HepG2 (cell line): Measurements from ENCODE around the gene TUBA4B. TPM values are rescaled to one million over a fixed set of nuclear protein-coding genes. Genes with fewer than 3 reads are reported as not detected.

Experiments used
- FOXP1 ChIP-seq, 2 experiments: fragments of 450-650 bp in 1 of 2; IDR thresholded peaks; 2 replicates each; pipeline ENCODE4 v1.6.1; 2017 to 2018; ENCODE audit warnings: antibody characterized with exemption in 1 of 2
- GPN1 ChIP-seq: sonication (generic); formaldehyde crosslinking; IDR thresholded peaks from 2 replicates; pipeline ENCODE4 v1.5.1; 2020; ENCODE audit warnings: missing genetic modification reagents, borderline replicate concordance
- HNF1A ChIP-seq, 2 experiments: sonication (generic) in 1 of 2; formaldehyde crosslinking in 1 of 2; IDR thresholded peaks; 2 replicates each; pipeline versions ENCODE4 v1.4.0 to v1.6.1; 2016 to 2020; ENCODE audit warnings: borderline replicate concordance in 1 of 2, low read depth in 1 of 2, mild to moderate bottlenecking in 1 of 2, missing genetic modification reagents in 1 of 2
- KAT2B ChIP-seq: fragments of 150-350 bp; IDR thresholded peaks from 2 replicates; pipeline ENCODE4 v1.6.1; 2014; ENCODE audit warnings: low read depth, low read length, borderline replicate concordance
- MAF1 ChIP-seq: sonication (generic); formaldehyde crosslinking; IDR thresholded peaks from 2 replicates; pipeline ENCODE4 v1.5.0; 2020; ENCODE audit warnings: missing genetic modification reagents, borderline replicate concordance
- MLXIP ChIP-seq: sonication (generic); formaldehyde crosslinking; IDR thresholded peaks from 2 replicates; pipeline ENCODE4 v1.9.0; 2021; ENCODE audit warnings: missing genetic modification reagents, borderline replicate concordance
- PRPF4 ChIP-seq: fragments of 200-400 bp; formaldehyde crosslinking; IDR thresholded peaks from 2 replicates; pipeline ENCODE4 v1.6.1; 2016; ENCODE audit warnings: low read length, low read depth; ENCODE audit not compliant: poor library complexity, severe bottlenecking
- STAG1 ChIP-seq: sonication (generic); formaldehyde crosslinking; IDR thresholded peaks from 2 replicates; pipeline ENCODE4 v1.4.0; 2020; ENCODE audit warnings: missing genetic modification reagents
- YEATS2 ChIP-seq: sonication (generic); formaldehyde crosslinking; IDR thresholded peaks from 2 replicates; pipeline ENCODE4 v1.4.0; 2020; ENCODE audit warnings: missing genetic modification reagents, borderline replicate concordance
- YEATS4 ChIP-seq: sonication (generic); formaldehyde crosslinking; IDR thresholded peaks from 2 replicates; pipeline ENCODE4 v1.4.0; 2020; ENCODE audit warnings: missing genetic modification reagents, borderline replicate concordance
- ZNF136 ChIP-seq: sonication (generic); formaldehyde crosslinking; IDR thresholded peaks from 2 replicates; pipeline ENCODE4 v1.8.1; 2022; ENCODE audit warnings: low read depth, mild to moderate bottlenecking, moderate library complexity, missing genetic modification reagents
- ZNF17 ChIP-seq: sonication (generic); formaldehyde crosslinking; IDR thresholded peaks from 2 replicates; pipeline ENCODE4 v1.5.0; 2020; ENCODE audit warnings: mild to moderate bottlenecking, missing genetic modification reagents
- ZNF256 ChIP-seq: sonication (generic); formaldehyde crosslinking; conservative IDR thresholded peaks from 2 replicates; pipeline ENCODE4 v1.4.0; 2020; ENCODE audit warnings: missing genetic modification reagents
- ZNF326 ChIP-seq: sonication (generic); formaldehyde crosslinking; IDR thresholded peaks from 2 replicates; pipeline ENCODE4 v1.4.0; 2020; ENCODE audit warnings: missing genetic modification reagents, borderline replicate concordance
- ZSCAN12 ChIP-seq: sonication (generic); formaldehyde crosslinking; IDR thresholded peaks from 2 replicates; pipeline ENCODE4 v1.9.0; 2021; ENCODE audit warnings: mild to moderate bottlenecking, missing genetic modification reagents
- ZSCAN29 ChIP-seq: sonication (generic); formaldehyde crosslinking; conservative IDR thresholded peaks from 2 replicates; pipeline ENCODE4 v1.4.0; 2020; ENCODE audit warnings: mild to moderate bottlenecking, missing genetic modification reagents
- polyA plus RNA-seq, 8 experiments: library from polyadenylated mRNA; depleted of rRNA in 3 of 8; stranded (reverse) in 7 of 8; unstranded in 1 of 8; fragments of >200 nt; fragmentation: Illumina TruSeq in 4 of 8; extraction: Trizol in 4 of 8; gene quantifications; 2 replicates each; pipeline versions ENCODE4 v1.2.1 to v1.2.3, GENCODE V29; 2011 to 2016; ENCODE audit warnings: low read depth in 4 of 8, missing spikeins in 1 of 8, mixed read lengths in 1 of 8; ENCODE audit not compliant: insufficient read depth in 1 of 8
- total RNA-seq, 5 experiments: library from RNA; depleted of rRNA; stranded (reverse); fragments of >200 nt; fragmentation: Illumina TruSeq; extraction: Trizol; gene quantifications; 2 replicates each; pipeline ENCODE4 v1.2.3, GENCODE V29; 2016; ENCODE audit warnings: low read depth in 1 of 5
- TF ChIP-seq, protein P1 (sequence below): IDR thresholded peaks from 2 replicates; pipeline ENCODE4 v1.6.1; 2012; ENCODE audit warnings: low read depth, low read length, improper control_type of control experiment

The TUBA4B gene
- total and polyA plus RNA-seq, 2 of the 13 experiments (the other 11 are each of a cell fraction or from before 2014, with no cell fraction given), result 0.18 to 0.22 TPM

DNA sequence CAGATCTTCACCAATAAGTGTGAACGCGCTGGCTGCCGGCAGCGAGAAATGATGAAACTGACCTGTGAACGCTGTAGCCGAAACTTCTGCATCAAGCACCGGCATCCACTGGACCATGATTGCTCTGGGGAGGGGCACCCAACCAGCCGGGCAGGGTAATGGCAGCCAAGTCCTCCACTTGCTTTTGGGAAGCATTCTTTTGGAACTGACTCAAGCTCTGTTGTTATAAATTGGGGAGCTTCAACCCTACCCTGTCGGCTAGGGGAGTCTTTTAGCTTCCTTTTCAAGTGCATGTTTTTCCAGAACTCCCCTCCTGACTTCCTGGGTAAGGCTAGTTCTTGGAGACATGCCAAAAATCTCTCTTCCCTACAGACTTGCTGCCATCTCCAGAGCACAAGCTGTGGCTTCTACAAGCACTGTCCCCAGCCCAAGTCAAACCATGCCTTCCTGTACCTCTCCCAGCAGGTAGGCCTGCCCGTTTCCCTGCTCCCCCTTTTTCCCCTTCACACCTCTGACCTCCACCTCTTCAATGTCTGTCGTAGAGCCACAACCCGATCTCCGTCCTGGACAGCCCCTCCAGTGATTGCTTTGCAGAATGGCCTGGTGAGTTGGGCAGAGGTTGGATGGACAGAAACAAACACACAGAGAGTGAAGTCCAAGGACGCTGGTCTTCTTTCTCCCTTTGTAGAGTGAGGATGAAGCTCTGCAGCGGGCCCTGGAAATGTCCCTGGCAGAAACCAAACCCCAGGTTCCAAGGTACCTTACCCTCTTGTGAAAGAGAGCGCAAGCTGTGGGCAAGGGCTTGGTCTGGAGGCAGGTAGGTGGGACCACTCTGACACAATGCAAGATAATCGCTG lies 44.9 kb upstream of the TUBA4B start (continued):
- TF ChIP-seq, protein P1, sequence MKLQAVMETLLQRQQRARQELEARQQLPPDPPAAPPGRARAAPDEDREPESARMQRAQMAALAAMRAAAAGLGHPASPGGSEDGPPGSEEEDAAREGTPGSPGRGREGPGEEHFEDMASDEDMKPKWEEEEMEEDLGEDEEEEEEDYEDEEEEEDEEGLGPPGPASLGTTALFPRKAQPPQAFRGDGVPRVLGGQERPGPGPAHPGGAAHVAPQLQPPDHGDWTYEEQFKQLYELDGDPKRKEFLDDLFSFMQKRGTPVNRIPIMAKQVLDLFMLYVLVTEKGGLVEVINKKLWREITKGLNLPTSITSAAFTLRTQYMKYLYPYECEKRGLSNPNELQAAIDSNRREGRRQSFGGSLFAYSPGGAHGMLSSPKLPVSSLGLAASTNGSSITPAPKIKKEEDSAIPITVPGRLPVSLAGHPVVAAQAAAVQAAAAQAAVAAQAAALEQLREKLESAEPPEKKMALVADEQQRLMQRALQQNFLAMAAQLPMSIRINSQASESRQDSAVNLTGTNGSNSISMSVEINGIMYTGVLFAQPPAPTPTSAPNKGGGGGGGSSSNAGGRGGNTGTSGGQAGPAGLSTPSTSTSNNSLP, result peak; percentile 41; the same call in 1 of the 2 replicates
- TF ChIP-seq YEATS2 (peak; percentile 24; the same call in 1 of the 2 replicates), HNF1A (IDR thresholded peaks at IDR 0.05; ENCODE audit: low read depth) (no peak; the same call in none of the 2 replicates), HNF1A (CRISPR knock-in tag; IDR thresholded peaks at IDR 0.05; ENCODE audit: borderline replicate concordance) (no peak; the same call in 1 of the 2 replicates), GPN1 (CRISPR knock-in tag) (no peak), ZNF17 (CRISPR knock-in tag) (no peak), STAG1 (no peak), FOXP1 (IDR thresholded peaks at IDR 0.05) (no peak), FOXP1 (CRISPR knock-in tag; IDR thresholded peaks at IDR 0.05) (peak; percentile 65), PRPF4 (no peak), MAF1 (CRISPR knock-in tag) (no peak), ZSCAN12 (CRISPR knock-in tag) (no peak), MLXIP (no peak), ZSCAN29 (peak; percentile 60; the same call in 1 of the 2 replicates), ZNF136 (CRISPR knock-in tag) (peak; percentile 23), ZNF256 (CRISPR knock-in tag) (no peak), KAT2B (no peak), ZNF326 (CRISPR knock-in tag) (no peak), YEATS4 (CRISPR knock-in tag) (no peak)
